HepG2 (cell line): ENCODE results near the gene WSB2. TPM values are rescaled to one million over a fixed set of nuclear protein-coding genes. Genes with fewer than 3 reads are reported as not detected.

Experiments
- BRCA1 ChIP-seq: sonication (generic); formaldehyde crosslinking; IDR thresholded peaks from 2 replicates; pipeline ENCODE4 v1.4.0; 2020; ENCODE audit warnings: missing genetic modification reagents
- CSRNP2 ChIP-seq: sonication (generic); formaldehyde crosslinking; conservative IDR thresholded peaks from 2 replicates; pipeline ENCODE4 v1.8.0; 2022; ENCODE audit warnings: low read depth, missing genetic modification reagents
- GATAD2A ChIP-seq: IDR thresholded peaks from 2 replicates; pipeline ENCODE4 v1.6.1; 2016
- JUND ChIP-seq: sonication (generic); formaldehyde crosslinking; IDR thresholded peaks from 2 replicates; pipeline ENCODE4 v1.8.0; 2022; ENCODE audit warnings: mild to moderate bottlenecking, missing genetic modification reagents
- MTA3 ChIP-seq: sonication (generic); formaldehyde crosslinking; IDR thresholded peaks from 2 replicates; pipeline ENCODE4 v1.4.0; 2020; ENCODE audit warnings: missing genetic modification reagents
- NAIF1 ChIP-seq: sonication (generic); formaldehyde crosslinking; IDR thresholded peaks from 2 replicates; pipeline ENCODE4 v1.5.0; 2020; ENCODE audit warnings: mild to moderate bottlenecking, missing genetic modification reagents, borderline replicate concordance
- NR2F2 ChIP-seq: IDR thresholded peaks from 2 replicates; pipeline ENCODE4 v1.6.1; 2012; ENCODE audit warnings: low read depth, inconsistent platforms, borderline replicate concordance
- ONECUT2 ChIP-seq: sonication (generic); formaldehyde crosslinking; IDR thresholded peaks from 2 replicates; pipeline ENCODE4 v1.4.0; 2020; ENCODE audit warnings: missing genetic modification reagents
- PLRG1 ChIP-seq: fragments of 450-650 bp; conservative IDR thresholded peaks from 2 replicates; pipeline ENCODE4 v1.6.1; 2016
- RFX1 ChIP-seq: fragments of 450-650 bp; IDR thresholded peaks from 2 replicates; pipeline ENCODE4 v1.6.1; 2017
- RXRB ChIP-seq: IDR thresholded peaks from 2 replicates; pipeline ENCODE4 v1.6.1; 2016; ENCODE audit warnings: borderline replicate concordance, missing genetic modification reagents, missing compliant biosample characterization
- TARDBP ChIP-seq: sonication (generic); formaldehyde crosslinking; IDR thresholded peaks from 2 replicates; pipeline ENCODE4 v1.8.0; 2022; ENCODE audit warnings: mild to moderate bottlenecking, missing genetic modification reagents
- TERF1 ChIP-seq: sonication (generic); formaldehyde crosslinking; IDR thresholded peaks from 2 replicates; pipeline ENCODE4 v1.8.0; 2022; ENCODE audit warnings: mild to moderate bottlenecking, missing genetic modification reagents, moderate library complexity
- ZNF484 ChIP-seq: sonication (generic); formaldehyde crosslinking; IDR thresholded peaks from 2 replicates; pipeline ENCODE4 v1.5.1; 2020; ENCODE audit warnings: mild to moderate bottlenecking, low read depth, missing genetic modification reagents, borderline replicate concordance
- ZNF569 ChIP-seq: sonication (generic); formaldehyde crosslinking; IDR thresholded peaks from 2 replicates; pipeline ENCODE4 v1.5.0; 2020; ENCODE audit warnings: mild to moderate bottlenecking, missing genetic modification reagents, moderate library complexity, borderline replicate concordance
- ZNF660 ChIP-seq: sonication (generic); formaldehyde crosslinking; IDR thresholded peaks from 2 replicates; pipeline ENCODE4 v1.5.1; 2020; ENCODE audit warnings: mild to moderate bottlenecking, low read depth, missing genetic modification reagents, borderline replicate concordance
- ZNF670 ChIP-seq: sonication (generic); formaldehyde crosslinking; IDR thresholded peaks from 2 replicates; pipeline ENCODE4 v1.8.0; 2022; ENCODE audit warnings: mild to moderate bottlenecking, missing genetic modification reagents, borderline replicate concordance
- ZNF768 ChIP-seq: sonication (generic); formaldehyde crosslinking; IDR thresholded peaks from 2 replicates; pipeline ENCODE4 v1.4.0; 2020; ENCODE audit warnings: missing genetic modification reagents
- polyA plus RNA-seq, 8 experiments: library from polyadenylated mRNA; depleted of rRNA in 3 of 8; stranded (reverse) in 7 of 8; unstranded in 1 of 8; fragments of >200 nt; fragmentation: Illumina TruSeq in 4 of 8; extraction: Trizol in 4 of 8; gene quantifications; 2 replicates each; pipeline versions ENCODE4 v1.2.1 to v1.2.3, GENCODE V29; 2011 to 2016; ENCODE audit warnings: low read depth in 4 of 8, missing spikeins in 1 of 8, mixed read lengths in 1 of 8; ENCODE audit not compliant: insufficient read depth in 1 of 8
- total RNA-seq, 5 experiments: library from RNA; depleted of rRNA; stranded (reverse); fragments of >200 nt; fragmentation: Illumina TruSeq; extraction: Trizol; gene quantifications; 2 replicates each; pipeline ENCODE4 v1.2.3, GENCODE V29; 2016; ENCODE audit warnings: low read depth in 1 of 5
- TF ChIP-seq, protein P1 (sequence below): sonication (generic); formaldehyde crosslinking; IDR thresholded peaks from 2 replicates; pipeline ENCODE4 v1.4.0; 2020; ENCODE audit warnings: missing genetic modification reagents, borderline replicate concordance
- TF ChIP-seq, protein P2 (sequence below): sonication (generic); formaldehyde crosslinking; IDR thresholded peaks from 2 replicates; pipeline ENCODE4 v1.5.0; 2020; ENCODE audit warnings: missing genetic modification reagents

WSB2 gene
- total and polyA plus RNA-seq, 2 of the 13 experiments (the other 11 are each of a cell fraction or from before 2014, with no cell fraction given): 31.0 to 82.8 TPM

- TF ChIP-seq NR2F2 (0 out of 2 replicates have a peak, but pooled peaks have one; percentile 27), ZNF670 (CRISPR knock-in tag) (no peak), JUND (no peak), PLRG1 (no peak), ZNF660 (CRISPR knock-in tag) (no peak), NAIF1 (no peak), ZNF569 (CRISPR knock-in tag) (no peak), RXRB (CRISPR knock-in tag) (peak; percentile 15; the same call in 1 of the 2 replicates), RFX1 (no peak), ZNF768 (no peak), ONECUT2 (CRISPR knock-in tag) (no peak), MTA3 (no peak), TERF1 (CRISPR knock-in tag) (no peak), BRCA1 (CRISPR knock-in tag) (no peak), GATAD2A (CRISPR knock-in tag) (peak; percentile 27; the same call in 1 of the 2 replicates), TARDBP (CRISPR knock-in tag) (peak; percentile 24; the same call in 1 of the 2 replicates), CSRNP2 (no peak), ZNF484 (no peak)
- TF ChIP-seq, protein P1, sequence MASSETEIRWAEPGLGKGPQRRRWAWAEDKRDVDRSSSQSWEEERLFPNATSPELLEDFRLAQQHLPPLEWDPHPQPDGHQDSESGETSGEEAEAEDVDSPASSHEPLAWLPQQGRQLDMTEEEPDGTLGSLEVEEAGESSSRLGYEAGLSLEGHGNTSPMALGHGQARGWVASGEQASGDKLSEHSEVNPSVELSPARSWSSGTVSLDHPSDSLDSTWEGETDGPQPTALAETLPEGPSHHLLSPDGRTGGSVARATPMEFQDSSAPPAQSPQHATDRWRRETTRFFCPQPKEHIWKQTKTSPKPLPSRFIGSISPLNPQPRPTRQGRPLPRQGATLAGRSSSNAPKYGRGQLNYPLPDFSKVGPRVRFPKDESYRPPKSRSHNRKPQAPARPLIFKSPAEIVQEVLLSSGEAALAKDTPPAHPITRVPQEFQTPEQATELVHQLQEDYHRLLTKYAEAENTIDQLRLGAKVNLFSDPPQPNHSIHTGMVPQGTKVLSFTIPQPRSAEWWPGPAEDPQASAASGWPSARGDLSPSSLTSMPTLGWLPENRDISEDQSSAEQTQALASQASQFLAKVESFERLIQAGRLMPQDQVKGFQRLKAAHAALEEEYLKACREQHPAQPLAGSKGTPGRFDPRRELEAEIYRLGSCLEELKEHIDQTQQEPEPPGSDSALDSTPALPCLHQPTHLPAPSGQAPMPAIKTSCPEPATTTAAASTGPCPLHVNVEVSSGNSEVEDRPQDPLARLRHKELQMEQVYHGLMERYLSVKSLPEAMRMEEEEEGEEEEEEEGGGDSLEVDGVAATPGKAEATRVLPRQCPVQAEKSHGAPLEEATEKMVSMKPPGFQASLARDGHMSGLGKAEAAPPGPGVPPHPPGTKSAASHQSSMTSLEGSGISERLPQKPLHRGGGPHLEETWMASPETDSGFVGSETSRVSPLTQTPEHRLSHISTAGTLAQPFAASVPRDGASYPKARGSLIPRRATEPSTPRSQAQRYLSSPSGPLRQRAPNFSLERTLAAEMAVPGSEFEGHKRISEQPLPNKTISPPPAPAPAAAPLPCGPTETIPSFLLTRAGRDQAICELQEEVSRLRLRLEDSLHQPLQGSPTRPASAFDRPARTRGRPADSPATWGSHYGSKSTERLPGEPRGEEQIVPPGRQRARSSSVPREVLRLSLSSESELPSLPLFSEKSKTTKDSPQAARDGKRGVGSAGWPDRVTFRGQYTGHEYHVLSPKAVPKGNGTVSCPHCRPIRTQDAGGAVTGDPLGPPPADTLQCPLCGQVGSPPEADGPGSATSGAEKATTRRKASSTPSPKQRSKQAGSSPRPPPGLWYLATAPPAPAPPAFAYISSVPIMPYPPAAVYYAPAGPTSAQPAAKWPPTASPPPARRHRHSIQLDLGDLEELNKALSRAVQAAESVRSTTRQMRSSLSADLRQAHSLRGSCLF: no peak
- TF ChIP-seq, protein P2, sequence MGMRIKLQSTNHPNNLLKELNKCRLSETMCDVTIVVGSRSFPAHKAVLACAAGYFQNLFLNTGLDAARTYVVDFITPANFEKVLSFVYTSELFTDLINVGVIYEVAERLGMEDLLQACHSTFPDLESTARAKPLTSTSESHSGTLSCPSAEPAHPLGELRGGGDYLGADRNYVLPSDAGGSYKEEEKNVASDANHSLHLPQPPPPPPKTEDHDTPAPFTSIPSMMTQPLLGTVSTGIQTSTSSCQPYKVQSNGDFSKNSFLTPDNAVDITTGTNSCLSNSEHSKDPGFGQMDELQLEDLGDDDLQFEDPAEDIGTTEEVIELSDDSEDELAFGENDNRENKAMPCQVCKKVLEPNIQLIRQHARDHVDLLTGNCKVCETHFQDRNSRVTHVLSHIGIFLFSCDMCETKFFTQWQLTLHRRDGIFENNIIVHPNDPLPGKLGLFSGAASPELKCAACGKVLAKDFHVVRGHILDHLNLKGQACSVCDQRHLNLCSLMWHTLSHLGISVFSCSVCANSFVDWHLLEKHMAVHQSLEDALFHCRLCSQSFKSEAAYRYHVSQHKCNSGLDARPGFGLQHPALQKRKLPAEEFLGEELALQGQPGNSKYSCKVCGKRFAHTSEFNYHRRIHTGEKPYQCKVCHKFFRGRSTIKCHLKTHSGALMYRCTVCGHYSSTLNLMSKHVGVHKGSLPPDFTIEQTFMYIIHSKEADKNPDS: no peak
Measured at GRCh38 chr12:118063576-118064391, 2.8 kb upstream of the WSB2 start (continued).
